GM12872 (cell line): ENCODE data around the gene ROR2.

Experiments
- TF ChIP-seq, protein P1 (sequence below): IDR thresholded peaks from 3 replicates; pipeline ENCODE4 v1.5.1; 2011; ENCODE audit warnings: low read depth, mild to moderate bottlenecking, low read length, moderate library complexity; ENCODE audit not compliant: insufficient read depth

The ROR2 gene

GRCh38 chr9:91803970-91804752 is 145.9 kb downstream of the ROR2 start:
- TF ChIP-seq, protein P1, sequence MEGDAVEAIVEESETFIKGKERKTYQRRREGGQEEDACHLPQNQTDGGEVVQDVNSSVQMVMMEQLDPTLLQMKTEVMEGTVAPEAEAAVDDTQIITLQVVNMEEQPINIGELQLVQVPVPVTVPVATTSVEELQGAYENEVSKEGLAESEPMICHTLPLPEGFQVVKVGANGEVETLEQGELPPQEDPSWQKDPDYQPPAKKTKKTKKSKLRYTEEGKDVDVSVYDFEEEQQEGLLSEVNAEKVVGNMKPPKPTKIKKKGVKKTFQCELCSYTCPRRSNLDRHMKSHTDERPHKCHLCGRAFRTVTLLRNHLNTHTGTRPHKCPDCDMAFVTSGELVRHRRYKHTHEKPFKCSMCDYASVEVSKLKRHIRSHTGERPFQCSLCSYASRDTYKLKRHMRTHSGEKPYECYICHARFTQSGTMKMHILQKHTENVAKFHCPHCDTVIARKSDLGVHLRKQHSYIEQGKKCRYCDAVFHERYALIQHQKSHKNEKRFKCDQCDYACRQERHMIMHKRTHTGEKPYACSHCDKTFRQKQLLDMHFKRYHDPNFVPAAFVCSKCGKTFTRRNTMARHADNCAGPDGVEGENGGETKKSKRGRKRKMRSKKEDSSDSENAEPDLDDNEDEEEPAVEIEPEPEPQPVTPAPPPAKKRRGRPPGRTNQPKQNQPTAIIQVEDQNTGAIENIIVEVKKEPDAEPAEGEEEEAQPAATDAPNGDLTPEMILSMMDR = no peak

GRCh38 chr9:91803151-91803940 is 146.7 kb downstream of the ROR2 start:
- TF ChIP-seq, protein P1 = no peak

DNA sequence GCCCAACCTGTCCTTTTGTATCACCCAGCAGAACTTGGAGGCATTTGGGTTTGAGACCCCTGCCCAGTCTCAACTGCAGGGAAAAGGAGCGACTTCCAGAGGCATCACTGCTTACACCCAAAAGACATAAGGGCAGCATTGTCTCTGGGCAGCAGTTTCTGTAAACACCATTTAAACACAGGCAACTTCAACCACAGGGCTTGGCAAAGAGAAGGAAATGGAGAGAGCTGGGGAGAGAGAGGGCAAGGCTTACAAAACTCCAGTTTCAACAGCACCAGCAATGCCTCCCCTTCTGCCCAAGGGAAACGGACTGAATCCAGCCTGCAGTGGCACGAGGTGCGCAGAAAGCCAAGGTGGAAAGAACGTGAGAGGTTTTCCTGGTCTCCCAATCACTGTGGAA is 147.6 kb downstream of the ROR2 start:
- TF ChIP-seq, protein P1 = no peak

DNA sequence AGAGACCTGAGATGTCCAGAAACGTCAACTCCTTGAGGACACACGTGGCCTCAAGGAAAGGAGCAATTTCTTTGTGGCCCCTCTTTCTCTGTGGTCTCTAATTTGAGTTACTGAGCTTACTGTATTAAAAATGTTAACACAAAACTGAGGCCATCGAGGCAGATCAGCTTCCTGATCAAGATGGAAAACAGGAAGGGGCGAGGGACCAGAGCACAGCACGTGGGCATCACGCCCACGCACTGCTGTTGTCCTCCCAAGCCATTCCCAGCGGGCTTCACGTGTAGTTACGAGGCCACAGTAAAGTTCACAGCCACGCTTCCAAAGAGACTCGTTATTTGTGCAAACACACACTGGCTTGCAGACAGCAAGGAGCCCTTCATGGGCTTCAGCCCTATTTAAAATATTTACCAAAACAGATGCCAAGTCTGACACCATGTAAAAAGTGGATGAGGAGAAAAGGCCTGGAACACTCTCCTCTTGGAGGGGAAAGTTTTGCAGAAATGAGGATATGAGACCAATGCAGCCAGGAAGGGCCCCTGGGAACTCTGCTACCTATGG is 149.5 kb downstream of the ROR2 start:
- TF ChIP-seq, protein P1 = no peak

DNA sequence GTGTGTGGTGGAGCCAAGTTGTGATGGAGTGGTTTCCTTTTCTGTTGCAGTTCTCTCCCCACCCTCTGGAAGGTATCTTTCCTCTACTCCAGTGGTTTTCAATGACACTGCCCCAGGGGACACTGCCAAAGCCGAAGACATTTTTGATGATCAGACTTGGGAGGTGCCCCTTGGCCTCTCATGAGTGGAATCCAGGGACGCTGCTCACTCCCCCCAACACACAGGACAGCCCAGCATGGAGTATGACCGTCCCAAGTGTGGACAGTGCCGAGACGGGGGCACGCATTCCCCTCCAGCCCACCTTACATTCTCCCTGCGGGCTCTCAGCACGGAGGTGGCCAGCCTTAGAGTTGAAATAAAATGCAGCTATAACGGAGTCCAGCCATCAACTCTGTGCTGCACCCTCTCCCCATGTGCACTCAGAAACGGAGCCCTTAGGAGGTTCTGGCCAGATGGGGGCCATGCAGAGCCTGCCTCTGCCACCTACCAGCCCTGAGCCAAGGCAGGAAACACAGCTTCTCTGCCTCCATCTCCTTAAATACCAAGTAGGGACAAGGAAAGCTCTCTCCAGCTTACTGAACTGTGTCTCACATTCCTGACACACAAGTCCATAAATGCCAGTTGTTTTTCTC is 150.8 kb downstream of the ROR2 start:
- TF ChIP-seq, protein P1 = no peak

- TF ChIP-seq, protein P1 = no peak
Measured at GRCh38 chr9:91795598-91796241, 154.3 kb downstream of the ROR2 start.
